Epithelial cell of proximal tubule (primary cell): ENCODE data around the gene EXTL1. TPM values are rescaled to one million over a fixed set of nuclear protein-coding genes. Genes with fewer than 3 reads are reported as not detected.

Experiments used
- DNase-seq: peaks from one replicate; pipeline ENCODE4 v3.0.0-alpha.2; 2011; ENCODE audit warnings: low read depth
- H3K4me3 ChIP-seq: 2 replicates; pipeline ENCODE4 v1.5.1; 2011; ENCODE audit warnings: low read depth, mild to moderate bottlenecking, low read length
- CTCF ChIP-seq: conservative IDR thresholded peaks from 2 replicates; pipeline ENCODE4 v1.5.1; 2012; ENCODE audit warnings: low read depth, mild to moderate bottlenecking, low read length
- total RNA-seq: library from RNA; depleted of rRNA; stranded (reverse); fragments of >200 nt; gene quantifications from 2 replicates; pipeline ENCODE4 v1.2.3, GENCODE V29; 2015

The EXTL1 gene
- total RNA-seq, 1 donor from 2014 or later = 0.12 TPM

DNA sequence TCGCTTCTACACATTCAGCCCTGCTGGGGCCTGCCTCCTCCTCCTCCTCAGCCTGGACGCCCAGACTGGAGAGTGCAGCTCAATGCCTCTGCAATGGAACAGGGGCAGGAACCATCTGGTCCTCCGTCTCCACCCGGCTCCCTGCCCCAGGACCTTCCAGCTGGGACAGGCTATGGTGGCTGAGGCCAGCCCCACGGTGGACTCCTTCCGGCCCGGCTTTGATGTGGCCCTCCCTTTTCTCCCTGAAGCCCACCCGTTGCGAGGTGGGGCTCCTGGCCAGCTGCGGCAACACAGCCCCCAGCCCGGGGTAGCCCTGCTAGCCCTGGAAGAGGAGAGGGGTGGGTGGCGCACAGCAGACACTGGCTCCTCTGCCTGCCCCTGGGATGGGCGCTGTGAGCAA is 1.4 kb downstream of the EXTL1 start:
- DNase-seq = no peak
- H3K4me3 ChIP-seq = no peak overlapping the region
- TF ChIP-seq CTCF = no peak

DNA sequence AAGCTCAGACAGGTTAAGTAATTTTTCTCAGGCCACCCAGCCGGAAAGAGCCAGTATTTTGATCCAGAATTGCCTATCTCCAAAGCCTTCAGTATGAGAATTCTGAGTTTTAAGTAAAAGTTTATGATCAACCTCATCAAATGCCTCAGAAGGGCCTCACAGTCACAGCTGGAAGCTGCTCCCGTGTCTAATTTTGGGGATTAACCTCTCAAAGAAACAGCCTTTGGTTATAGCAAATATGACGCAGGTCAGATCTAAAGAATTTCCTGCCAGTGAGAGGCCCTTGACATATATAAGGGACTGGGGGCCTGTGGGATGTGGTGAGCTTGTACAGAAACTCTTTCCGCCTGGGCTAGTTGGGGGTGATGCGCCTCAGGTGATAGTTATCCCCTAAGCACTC is 2.3 kb downstream of the EXTL1 start:
- no peak overlapping the region for H3K4me3 ChIP-seq
- DNase-seq = no peak
- TF ChIP-seq CTCF = no peak

DNA sequence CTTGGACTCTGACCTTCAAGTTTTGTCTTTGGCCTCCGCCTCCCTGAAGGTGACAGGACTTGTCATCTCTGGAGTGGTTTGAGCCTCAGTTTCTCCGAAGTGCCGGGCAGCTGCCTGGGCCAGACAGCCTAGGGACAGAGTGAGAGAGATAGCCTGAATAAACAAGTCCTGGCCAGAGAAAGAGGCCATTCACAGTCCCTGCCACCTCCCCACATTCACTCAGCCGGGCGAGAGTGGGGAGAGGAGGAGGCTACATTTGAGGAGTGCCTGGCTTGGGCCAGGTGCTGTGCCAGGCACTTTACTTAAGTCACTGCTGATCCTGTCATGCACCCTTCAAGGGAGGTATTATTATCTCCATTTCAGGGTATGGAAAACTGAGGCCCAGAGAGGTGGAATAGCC is 3.5 kb downstream of the EXTL1 start:
- TF ChIP-seq CTCF = no peak
- no peak overlapping the region for H3K4me3 ChIP-seq
- DNase-seq = no peak

DNA sequence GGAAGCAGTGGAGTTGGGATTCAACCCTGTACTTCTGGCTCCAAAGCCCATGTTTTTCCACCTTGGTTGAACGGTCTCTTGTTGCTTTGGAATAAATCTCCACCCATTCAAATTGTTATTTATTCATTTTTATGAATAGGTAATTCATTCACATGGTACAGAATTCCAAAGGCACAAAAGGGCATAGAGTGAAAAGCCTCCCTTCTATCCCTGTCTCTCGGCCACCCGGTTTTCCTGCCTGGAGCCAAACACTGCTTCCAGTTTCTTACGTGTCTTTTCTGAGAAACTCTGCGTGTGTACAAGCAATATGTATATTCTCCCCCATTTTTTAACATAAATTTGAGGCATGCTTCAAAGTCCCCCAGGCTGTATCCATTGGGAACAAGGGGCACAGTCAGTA is 3.9 kb downstream of the EXTL1 start:
- no peak overlapping the region for H3K4me3 ChIP-seq
- no peak for TF ChIP-seq CTCF
- DNase-seq = no peak

- H3K4me3 ChIP-seq = no peak overlapping the region
- TF ChIP-seq CTCF = no peak
- DNase-seq = no peak
These were observed 6.3 kb downstream of the EXTL1 start for GRCh38 chr1:26027716-26028489.

DNA sequence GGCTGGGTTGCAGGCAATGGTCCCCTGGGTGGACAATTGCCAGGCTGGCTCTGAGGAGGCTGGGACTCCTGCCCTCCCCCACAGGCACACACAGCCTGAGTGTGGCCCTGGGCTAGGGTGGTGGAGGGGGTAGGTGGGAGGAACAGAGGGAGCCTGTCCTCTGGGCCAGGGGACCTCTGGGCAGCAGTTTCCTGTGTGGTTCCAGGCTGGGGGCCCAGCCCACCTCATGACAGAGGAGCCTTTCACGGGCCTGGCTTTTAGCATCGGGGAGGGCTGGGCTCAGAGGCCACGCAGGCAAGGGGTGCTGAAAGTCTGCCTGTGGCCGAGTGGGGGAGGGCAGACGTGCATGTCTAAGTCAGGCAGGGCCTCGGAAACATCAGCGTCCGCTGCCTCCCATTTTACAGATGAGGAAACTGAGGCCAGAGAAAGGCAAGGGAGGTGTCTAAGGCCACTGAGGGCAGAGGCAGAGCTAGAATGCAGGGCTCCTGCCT is 7.0 kb downstream of the EXTL1 start:
- H3K4me3 ChIP-seq = no peak overlapping the region
- DNase-seq = no peak
- TF ChIP-seq CTCF = no peak
